BJ (cell line): ENCODE measurements around the gene F8. TPM values are rescaled to one million over a fixed set of nuclear protein-coding genes. Genes with fewer than 3 reads are reported as not detected.
"Not testable (repeated sequence)": the region's sequence is repeated elsewhere in the genome, so short reads cannot be mapped to it uniquely, and the experiment has no call there.

Experiments used
- CTCF ChIA-PET: fragments of 350-600 bp; formaldehyde crosslinking; extraction: SDS; loops from one replicate; lab custom pipeline; 2021; ENCODE audit warnings: antibody characterized with exemption, inconsistent platforms; lab: Yijun Ruan, JAX
- POLR2A ChIA-PET: fragments of 300-600 bp; sonication (Branson Sonifier 250); formaldehyde crosslinking; extraction: SDS; loops from one replicate; lab custom pipeline; 2021; ENCODE audit warnings: antibody characterized with exemption; lab: Charles Lee
- DNase-seq: peaks from one replicate; pipeline ENCODE4 v3.0.0-alpha.2; 2011; ENCODE audit warnings: low read depth
- H3K27me3 ChIP-seq: 2 replicates; pipeline ENCODE4 v1.6.0; 2011; ENCODE audit warnings: low read length; ENCODE audit not compliant: control insufficient read depth, insufficient read depth
- H3K36me3 ChIP-seq: 2 replicates; pipeline ENCODE4 v1.5.1; 2011; ENCODE audit warnings: low read length; ENCODE audit not compliant: control insufficient read depth, insufficient read depth
- H3K4me3 ChIP-seq: 2 replicates; pipeline ENCODE4 v1.5.1; 2011; ENCODE audit warnings: low read depth, mild to moderate bottlenecking, control low read depth, low read length
- polyA plus RNA-seq: library from polyadenylated mRNA; depleted of rRNA; stranded (reverse); fragments of >200 nt; gene quantifications from 2 replicates; pipeline ENCODE4 v1.2.3, GENCODE V29; 2011
- TF ChIP-seq, protein P1 (sequence below): IDR thresholded peaks from 2 replicates; pipeline ENCODE4 v1.5.1; 2011; ENCODE audit warnings: low read depth, mild to moderate bottlenecking, control low read depth, inconsistent platforms, low read length, moderate library complexity; ENCODE audit not compliant: insufficient read depth

F8 gene
- polyA plus RNA-seq, 1 experiment, result 2.7 TPM

DNA sequence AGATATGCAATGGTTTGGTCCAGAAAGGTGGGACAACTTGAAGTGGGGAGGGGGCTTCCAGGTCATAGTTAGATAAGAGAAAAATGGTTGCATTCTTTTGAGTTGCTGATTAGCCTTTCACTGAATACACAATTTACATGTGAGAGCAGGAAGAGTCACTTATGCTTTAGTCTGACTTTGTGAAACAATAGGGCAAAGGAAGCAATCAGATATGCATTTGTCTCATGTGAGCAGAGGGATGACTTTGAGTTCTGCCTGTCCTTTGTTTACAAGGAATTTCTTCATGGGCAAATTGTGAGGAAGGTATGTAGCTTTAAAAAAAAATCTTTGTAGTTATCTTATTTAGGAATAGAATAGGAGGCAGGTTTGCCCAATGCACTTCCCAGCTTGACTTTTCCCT is 201.0 kb downstream of the F8 start:
- ChIA-PET POLR2A (no interaction called here), CTCF (no interaction called here)
- Histone ChIP-seq H3K36me3 (no peaks in the 10 kb centered on the region), H3K27me3 (0 out of 2 replicates have a peak, but pooled peaks cover 1% of the 10 kb centered on the region), H3K4me3 (no peak overlapping the region)
- DNase-seq, result no peak
- TF ChIP-seq, protein P1, sequence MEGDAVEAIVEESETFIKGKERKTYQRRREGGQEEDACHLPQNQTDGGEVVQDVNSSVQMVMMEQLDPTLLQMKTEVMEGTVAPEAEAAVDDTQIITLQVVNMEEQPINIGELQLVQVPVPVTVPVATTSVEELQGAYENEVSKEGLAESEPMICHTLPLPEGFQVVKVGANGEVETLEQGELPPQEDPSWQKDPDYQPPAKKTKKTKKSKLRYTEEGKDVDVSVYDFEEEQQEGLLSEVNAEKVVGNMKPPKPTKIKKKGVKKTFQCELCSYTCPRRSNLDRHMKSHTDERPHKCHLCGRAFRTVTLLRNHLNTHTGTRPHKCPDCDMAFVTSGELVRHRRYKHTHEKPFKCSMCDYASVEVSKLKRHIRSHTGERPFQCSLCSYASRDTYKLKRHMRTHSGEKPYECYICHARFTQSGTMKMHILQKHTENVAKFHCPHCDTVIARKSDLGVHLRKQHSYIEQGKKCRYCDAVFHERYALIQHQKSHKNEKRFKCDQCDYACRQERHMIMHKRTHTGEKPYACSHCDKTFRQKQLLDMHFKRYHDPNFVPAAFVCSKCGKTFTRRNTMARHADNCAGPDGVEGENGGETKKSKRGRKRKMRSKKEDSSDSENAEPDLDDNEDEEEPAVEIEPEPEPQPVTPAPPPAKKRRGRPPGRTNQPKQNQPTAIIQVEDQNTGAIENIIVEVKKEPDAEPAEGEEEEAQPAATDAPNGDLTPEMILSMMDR, result no peak

DNA sequence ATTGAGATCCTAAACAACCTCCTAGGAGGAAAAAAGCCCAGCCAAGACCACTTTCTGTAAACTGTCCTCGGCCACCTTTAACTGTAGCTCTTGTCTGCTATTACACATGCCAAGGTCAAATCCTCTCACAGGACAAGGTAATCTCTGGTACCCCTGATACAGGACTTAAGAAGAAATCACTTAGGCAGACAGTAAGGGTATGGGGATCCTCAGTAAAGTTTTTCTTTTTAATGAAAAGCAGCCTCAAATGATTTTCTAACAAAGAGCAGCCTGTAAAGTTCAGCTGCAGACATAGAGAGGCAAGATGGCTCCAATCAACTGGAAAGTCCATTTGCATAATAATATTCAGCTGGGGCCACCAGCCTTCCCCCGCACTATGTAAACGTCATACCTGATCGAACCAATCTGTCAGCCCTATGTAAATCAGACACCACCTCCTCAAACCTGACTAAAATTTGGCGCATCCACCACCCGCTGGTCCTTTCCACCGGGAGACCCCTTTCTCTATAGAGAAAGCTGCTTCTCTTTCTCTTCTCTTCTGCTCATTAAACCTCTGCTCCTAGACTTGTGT is 202.7 kb downstream of the F8 start:
- no peaks in the 10 kb centered on the region for H3K36me3 ChIP-seq
- TF ChIP-seq, protein P1, result no peak
- 0 out of 2 replicates have a peak, but pooled peaks cover 1% of the 10 kb centered on the region for H3K27me3 ChIP-seq
- POLR2A ChIA-PET, result no interaction called here
- CTCF ChIA-PET, result no interaction called here
- no peak overlapping the region for H3K4me3 ChIP-seq
- no peak for DNase-seq

DNA sequence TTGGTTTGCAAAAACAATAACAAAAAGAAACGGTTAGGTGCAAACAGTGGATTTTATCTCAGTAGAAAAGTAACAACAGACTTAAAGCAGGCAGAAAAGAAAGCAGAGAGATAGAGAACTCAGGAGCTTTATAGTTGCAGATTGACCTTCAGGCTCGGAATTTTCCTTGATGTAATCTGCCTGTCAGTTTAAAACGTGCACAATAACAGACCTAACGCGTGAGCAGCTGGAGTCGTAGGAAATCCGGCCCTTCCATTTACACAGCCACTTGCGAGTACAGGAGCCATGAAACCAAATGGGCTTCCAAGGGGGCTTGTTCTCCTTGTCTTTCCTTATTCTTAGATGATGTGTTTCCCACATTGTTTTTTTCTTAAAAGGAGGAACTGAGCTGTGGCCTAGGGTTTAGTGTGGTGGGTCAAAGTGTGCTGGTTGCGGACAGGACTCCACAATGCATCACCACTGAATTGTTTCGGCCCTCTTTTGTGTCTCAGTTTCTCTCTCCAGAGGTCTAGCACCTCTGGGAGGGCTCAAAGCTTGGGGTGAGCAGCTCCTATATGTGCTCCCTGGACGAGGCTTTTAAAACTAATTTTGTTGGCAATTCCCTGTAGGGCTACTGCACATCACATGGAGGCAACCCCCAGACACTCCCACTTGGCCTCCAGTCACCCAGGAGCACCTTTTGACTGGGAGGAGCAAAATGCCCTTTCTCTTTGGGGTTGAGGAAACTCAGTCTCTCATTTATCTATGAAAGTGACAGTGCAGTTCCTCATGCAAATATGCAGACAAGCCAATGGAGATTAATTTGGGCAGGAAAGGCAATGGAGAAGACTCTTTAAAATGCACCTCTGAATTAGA is 203.4 kb downstream of the F8 start:
- Histone ChIP-seq H3K36me3 (no peaks in the 10 kb centered on the region), H3K27me3 (0 out of 2 replicates have a peak, but pooled peaks cover 1% of the 10 kb centered on the region), H3K4me3 (no peak overlapping the region)
- ChIA-PET POLR2A (no interaction called here), CTCF (no interaction called here)
- TF ChIP-seq, protein P1, result no peak
- no peak for DNase-seq

DNA sequence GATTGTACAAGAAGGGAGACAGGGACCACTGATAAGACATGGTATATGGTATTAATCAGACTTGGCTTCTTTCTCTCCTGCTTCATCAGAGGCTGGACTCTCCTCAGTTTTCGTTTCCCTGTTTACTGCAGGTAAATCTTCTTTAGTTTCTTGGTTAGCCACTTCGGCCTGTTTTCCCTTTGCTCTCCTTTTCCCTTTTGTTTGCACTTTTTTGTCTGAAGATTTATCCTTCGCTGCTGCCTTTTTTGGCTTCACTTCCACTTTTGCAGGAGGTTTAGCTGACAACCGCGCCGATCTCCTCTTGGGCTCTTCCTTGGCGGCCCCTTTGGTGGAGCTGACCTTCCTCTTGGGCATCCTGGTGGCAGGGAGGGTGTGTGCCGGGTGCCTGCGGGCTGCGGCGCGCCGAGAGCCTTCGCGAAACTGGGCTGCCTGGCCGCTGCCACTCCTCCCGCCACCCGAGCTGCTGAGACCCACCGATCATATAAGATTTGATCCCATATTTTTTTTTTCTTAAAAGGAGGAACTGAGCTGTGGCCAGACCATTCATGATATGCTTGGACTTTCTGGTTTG is 205.4 kb downstream of the F8 start:
- H3K4me3 ChIP-seq, DNase-seq, H3K36me3 ChIP-seq, CTCF ChIA-PET, POLR2A ChIA-PET, H3K27me3 ChIP-seq: not testable (repeated sequence)

DNA sequence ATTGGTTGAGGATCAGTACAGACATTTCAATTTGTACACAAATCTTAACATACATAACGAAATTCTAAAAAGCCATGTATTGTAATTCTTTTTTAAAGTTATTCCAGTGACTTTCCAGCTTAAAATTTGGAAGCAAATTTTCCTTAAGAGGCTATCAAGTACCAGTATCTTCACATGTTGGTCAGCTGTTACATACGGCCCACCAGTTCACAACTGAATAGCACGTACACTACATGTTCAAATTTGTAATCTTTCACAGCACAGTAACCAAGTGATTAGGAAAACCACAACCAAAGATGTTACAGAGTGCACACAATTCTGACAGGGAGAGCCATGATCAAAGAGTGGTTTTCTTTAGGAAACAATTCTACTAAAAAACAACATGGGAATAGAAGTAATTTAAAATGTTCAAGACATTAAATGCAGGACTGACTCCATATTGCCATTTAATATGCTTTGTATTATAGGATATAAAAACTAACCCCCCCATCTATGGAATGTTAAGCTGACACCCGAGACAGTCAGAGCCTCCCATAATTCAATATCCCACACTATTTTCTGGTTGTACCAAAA is 206.1 kb downstream of the F8 start:
- DNase-seq, H3K36me3 ChIP-seq, H3K27me3 ChIP-seq, H3K4me3 ChIP-seq, POLR2A ChIA-PET, CTCF ChIA-PET: not testable (repeated sequence)

DNA sequence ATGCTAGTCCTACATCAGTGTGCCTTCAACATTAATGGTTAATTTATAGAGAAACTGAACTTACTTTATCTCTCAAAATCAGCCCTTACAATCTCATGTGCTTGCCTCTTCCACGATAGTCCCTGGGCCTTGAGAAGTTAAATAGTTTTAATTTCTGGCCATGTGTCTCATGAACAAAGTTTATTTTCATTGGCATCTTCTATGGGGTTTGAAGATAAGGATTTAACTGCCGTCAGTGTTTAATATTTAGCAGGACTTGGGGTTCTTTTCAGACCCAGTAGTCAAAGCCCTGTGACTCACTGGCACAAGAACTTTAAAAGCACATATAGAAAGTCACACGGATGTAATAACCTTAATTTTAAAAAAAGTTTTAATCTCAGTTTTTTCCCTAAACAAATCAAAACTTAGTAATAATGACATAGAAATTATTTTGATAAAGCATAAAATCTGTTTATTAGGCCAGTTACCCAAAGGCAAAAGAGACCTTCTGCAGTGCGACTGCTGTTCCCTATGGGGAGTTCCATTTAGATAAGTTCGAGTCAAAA is 207.2 kb downstream of the F8 start:
- 0 out of 2 replicates have a peak, but pooled peaks cover 1% of the 10 kb centered on the region for H3K27me3 ChIP-seq
- no peaks in the 10 kb centered on the region for H3K36me3 ChIP-seq
- no peak overlapping the region for H3K4me3 ChIP-seq
- POLR2A ChIA-PET, result no interaction called here
- CTCF ChIA-PET, result no interaction called here
- DNase-seq, result no peak
- TF ChIP-seq, protein P1, result no peak
